ENCODE results near the gene OTUD3. TPM values are rescaled to one million over a fixed set of nuclear protein-coding genes. Genes with fewer than 3 reads are reported as not detected.
"Not testable (repeated sequence)": the region's sequence is repeated elsewhere in the genome, so short reads cannot be mapped to it uniquely, and the experiment has no call there.

OTUD3 gene, protein sequence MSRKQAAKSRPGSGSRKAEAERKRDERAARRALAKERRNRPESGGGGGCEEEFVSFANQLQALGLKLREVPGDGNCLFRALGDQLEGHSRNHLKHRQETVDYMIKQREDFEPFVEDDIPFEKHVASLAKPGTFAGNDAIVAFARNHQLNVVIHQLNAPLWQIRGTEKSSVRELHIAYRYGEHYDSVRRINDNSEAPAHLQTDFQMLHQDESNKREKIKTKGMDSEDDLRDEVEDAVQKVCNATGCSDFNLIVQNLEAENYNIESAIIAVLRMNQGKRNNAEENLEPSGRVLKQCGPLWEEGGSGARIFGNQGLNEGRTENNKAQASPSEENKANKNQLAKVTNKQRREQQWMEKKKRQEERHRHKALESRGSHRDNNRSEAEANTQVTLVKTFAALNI
- total RNA-seq (2014; rRNA removed; shearing (Covaris generic)), result 8.2 and 12.5 TPM in 2 replicates

DNA sequence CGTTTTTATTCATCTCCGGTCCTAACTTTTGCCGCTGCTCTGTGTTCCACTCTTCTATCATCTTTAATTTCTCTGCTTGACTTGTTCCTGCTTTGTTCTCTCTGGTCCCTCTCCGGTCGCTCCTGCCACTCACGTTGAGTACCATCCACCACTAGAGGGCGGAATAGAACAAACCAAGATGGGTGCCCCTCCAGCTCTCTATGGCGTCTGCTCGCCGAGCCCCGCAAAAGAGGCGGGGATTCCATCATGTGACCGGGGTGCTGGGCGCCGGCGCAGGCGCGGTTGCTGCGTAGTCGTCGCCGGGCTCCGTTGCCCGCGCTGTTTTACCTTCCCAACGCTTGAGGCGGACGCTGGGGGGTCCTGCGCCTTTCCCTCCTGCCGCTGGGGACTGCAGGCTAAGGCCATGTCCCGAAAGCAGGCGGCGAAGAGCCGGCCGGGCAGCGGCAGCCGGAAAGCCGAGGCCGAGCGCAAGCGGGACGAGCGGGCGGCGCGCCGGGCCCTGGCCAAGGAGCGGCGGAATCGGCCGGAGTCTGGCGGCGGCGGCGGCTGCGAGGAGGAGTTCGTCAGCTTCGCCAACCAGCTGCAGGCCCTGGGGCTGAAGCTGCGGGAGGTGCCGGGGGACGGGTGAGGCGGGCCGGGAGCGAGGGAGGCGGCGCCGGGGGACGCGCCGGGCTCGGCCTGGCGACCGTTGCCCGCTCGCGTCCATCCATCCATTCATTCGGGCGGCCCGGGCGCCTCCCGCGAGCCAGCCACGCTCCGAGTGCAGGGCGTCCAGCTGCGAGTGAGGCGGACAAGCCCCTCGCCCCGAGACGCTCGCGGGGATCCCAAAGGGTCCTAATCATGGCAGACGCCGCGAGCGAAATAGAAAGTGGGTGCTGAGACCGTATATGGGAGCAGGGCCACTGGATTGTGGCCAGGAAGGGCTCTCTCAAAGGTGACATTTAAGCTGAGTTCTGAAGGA, at the start of gene OTUD3:
Gene OTUD3 (plus strand): TSS at position 285 of the 961 bp plus-strand sequence. CDS start 119 bp downstream, at position 404.
- Histone ChIP-seq H3K27me3 (ENCODE audit: control insufficient read depth, insufficient read depth, low read length) (no peaks in the 10 kb centered on the region), H3K4me3 (ENCODE audit: insufficient read depth, low read depth, low read length) (peak within 1 kb of the TSS; percentile 75), H3K36me3 (replicated peaks; ENCODE audit: control insufficient read depth, insufficient read depth, low read length) (no peaks in the 10 kb centered on the region)
- peak; percentile 96 for DNase-seq

DNA sequence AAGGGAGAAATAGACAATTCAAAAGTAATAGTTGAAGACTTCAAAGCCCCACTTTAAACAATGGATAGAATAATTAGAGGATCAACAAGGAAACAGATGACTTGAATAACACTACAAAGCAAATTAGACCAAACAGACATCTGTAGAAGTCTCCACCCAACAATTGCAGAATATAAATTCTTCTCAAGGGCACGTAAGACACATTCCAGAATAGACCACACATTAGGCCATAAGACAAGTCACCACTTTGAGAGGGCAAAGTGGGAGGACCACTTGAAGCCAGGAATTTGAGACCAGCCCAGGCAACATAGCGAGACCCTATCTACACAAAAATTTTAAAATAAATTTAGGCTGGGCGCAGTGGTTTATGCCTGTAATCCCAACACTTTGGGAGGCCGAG, 46.6 kb upstream of the OTUD3 start:
- DNase-seq, result no peak
- H3K36me3 ChIP-seq (replicated peaks; ENCODE audit: control insufficient read depth, insufficient read depth, low read length), result no peaks in the 10 kb centered on the region

DNA sequence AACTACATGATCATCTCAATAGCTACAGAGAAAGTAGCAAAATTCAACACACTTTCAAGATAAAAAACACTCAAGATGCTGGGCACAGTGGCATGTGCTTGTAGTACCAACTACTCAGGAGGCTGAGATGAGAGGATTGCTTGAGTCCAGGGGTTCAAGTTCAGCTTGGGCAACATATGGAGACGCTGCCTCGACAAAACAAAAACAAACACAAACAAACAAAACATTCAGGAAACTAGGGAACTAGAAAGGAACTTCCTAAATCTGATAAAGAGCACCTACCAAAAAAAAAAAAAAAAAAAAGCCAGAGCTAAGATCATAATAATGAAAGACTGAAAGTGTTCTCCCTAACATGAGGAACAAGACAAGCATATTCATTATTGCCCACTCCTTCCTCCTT, 44.3 kb upstream of the OTUD3 start:
- H3K4me3 ChIP-seq (ENCODE audit: insufficient read depth, low read depth, low read length), result no peak overlapping the region
- no peaks in the 10 kb centered on the region for H3K27me3 ChIP-seq (ENCODE audit: control insufficient read depth, insufficient read depth, low read length)
- no peak for DNase-seq
- no peaks in the 10 kb centered on the region for H3K36me3 ChIP-seq (replicated peaks; ENCODE audit: control insufficient read depth, insufficient read depth, low read length)

More for the DNA sequence above, 46.6 kb upstream of the OTUD3 start:
- Histone ChIP-seq H3K4me3 (ENCODE audit: insufficient read depth, low read depth, low read length) (no peak overlapping the region), H3K27me3 (ENCODE audit: control insufficient read depth, insufficient read depth, low read length) (no peaks in the 10 kb centered on the region)

DNA sequence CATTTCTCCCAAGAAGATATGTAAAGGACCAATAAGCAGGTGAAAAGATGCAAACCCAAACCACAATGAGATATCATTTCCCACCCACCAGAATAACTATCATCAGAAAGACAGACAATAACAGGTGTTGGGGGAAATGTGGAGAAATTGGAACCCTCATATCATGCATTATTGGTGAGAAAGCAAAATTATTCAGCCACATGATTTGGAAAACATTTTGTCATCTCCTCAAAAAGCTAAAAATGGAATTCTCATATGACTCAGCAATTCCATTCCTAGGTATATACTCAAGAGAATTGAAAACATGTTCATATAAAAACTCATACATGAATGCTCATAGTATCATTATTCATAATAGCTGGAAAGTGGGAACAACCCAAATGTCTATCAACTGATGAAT, 42.0 kb upstream of the OTUD3 start:
- Histone ChIP-seq H3K36me3 (replicated peaks; ENCODE audit: control insufficient read depth, insufficient read depth, low read length) (no peaks in the 10 kb centered on the region), H3K27me3 (ENCODE audit: control insufficient read depth, insufficient read depth, low read length) (no peaks in the 10 kb centered on the region), H3K4me3 (ENCODE audit: insufficient read depth, low read depth, low read length) (no peak overlapping the region)
- DNase-seq, result no peak

DNA sequence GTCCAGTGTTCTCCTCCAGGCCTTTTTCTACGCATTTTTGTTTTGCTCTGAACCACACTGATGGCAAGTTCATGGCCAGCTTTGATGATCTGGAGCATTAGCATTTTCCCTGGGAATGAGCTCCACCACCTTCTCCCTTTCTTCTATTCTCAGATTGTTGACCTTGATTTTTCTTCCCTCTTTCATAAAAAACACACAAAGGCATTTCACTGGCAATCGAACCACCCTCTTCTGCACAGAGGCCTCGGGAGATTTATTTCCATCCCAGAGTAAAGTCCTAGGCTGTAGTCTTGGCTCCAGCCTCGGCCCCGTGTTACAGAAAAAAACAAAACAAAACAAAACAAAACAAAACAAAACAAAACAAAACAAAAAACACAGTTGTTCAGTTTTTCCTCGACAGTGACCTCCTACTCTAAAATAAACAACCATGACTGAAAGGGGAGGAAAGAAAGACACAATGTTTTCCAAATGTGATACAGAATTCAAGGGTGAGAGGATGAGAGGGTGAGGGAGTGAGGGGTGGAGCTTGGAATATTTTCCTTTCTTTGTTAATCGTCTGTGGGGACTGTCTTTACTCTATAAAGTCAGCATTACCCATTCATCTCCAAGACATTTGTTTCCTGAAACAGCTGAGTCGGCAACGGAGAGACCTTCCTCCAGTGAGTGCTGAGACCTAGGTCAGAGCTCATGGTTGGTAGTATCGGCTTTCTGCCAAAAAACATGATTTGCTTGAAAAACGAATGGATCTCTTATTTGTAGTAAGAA, 37.3 kb upstream of the OTUD3 start:
- H3K4me3 ChIP-seq (ENCODE audit: insufficient read depth, low read depth, low read length), result no peak overlapping the region
- H3K36me3 ChIP-seq (replicated peaks; ENCODE audit: control insufficient read depth, insufficient read depth, low read length), result no peaks in the 10 kb centered on the region
- no peaks in the 10 kb centered on the region for H3K27me3 ChIP-seq (ENCODE audit: control insufficient read depth, insufficient read depth, low read length)
- no peak for DNase-seq

DNA sequence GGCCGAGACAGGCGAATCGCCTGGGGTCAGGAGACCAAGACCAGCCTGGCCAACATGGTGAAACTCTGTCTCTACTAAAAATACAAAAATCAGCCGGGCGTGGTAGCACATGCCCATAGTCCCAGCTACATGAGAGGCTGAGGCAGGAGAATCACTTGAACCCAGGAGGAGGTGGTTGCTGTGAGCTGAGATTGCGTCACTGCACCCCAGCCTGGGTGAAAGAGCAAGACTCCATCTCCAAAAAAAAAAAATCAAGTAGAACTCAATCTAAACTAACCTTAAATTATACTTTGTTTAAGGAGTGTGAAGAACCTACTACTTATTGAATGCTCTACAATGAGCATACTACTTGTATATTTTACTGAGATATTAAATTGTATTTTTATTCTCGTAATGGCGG, 36.6 kb upstream of the OTUD3 start:
- H3K36me3 ChIP-seq (replicated peaks; ENCODE audit: control insufficient read depth, insufficient read depth, low read length), result no peaks in the 10 kb centered on the region
- DNase-seq, result no peak
- H3K4me3 ChIP-seq (ENCODE audit: insufficient read depth, low read depth, low read length), result no peak overlapping the region
- H3K27me3 ChIP-seq (ENCODE audit: control insufficient read depth, insufficient read depth, low read length), result no peaks in the 10 kb centered on the region; the same call in 1 of the 2 replicates

DNA sequence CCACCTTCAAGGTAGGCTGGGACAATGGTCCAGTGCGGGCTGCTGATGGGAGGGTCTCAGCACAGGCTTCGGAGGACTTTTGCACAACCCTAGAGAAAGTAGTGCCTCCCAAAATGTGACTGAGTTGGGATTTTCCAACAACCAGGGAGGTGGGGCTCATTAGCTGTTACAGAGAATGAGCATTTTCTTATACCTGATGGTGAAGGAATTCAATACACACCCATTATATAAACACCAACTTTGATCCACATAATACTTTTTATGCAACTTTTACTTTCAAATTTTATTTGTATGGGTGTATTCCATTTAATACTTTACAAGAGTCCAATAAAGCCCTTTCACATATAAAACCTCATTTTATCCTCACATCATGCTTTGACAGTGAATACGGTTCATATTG, 35.9 kb upstream of the OTUD3 start:
- Histone ChIP-seq H3K27me3 (ENCODE audit: control insufficient read depth, insufficient read depth, low read length) (no peaks in the 10 kb centered on the region; the same call in 1 of the 2 replicates), H3K4me3 (ENCODE audit: insufficient read depth, low read depth, low read length) (no peak overlapping the region)
- no peak for DNase-seq

DNA sequence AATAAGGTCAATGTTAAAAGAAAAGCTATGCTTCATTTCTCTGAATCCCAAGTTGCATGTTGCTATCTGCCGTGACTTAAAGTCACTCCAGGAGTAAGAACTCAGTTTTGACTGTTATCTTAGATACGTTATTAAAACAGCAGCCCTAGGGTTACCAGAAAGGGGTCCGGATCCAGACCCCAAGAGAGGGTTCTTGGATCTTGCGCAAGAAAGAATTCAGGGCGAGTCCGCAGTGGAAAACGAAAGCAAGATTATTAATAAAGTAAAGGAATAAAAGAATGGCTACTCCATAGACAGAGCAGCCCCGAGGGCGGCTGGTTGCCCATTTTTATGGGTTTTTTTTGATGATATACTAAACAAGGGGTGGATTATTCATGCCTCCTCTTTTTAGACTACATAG, 34.9 kb upstream of the OTUD3 start:
- not testable (repeated sequence) for DNase-seq; H3K36me3 ChIP-seq (replicated peaks; ENCODE audit: control insufficient read depth, insufficient read depth, low read length); H3K4me3 ChIP-seq (ENCODE audit: insufficient read depth, low read depth, low read length); H3K27me3 ChIP-seq (ENCODE audit: control insufficient read depth, insufficient read depth, low read length)

More for the DNA sequence above, 35.9 kb upstream of the OTUD3 start:
- no peaks in the 10 kb centered on the region for H3K36me3 ChIP-seq (replicated peaks; ENCODE audit: control insufficient read depth, insufficient read depth, low read length)

DNA sequence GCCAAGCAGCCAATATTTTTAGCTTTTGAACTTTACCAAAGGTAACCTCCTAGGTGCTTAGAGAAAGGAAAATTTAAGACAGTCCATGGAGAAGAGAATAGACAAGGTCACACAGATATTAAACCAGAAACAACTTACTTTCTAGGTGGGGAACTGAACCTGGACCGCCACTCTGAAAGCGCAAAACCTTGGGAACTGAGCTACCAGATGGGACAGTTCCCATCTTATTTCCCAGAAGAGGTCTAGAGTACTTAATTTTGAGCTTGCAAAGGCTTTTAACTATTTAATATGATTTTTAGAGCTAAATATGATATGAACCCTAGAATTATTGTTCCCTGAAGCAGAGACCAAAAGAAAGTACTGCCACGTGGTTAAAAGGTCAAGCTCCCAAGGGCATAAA, 32.9 kb upstream of the OTUD3 start:
- not testable (repeated sequence) for H3K27me3 ChIP-seq (ENCODE audit: control insufficient read depth, insufficient read depth, low read length); H3K4me3 ChIP-seq (ENCODE audit: insufficient read depth, low read depth, low read length); DNase-seq; H3K36me3 ChIP-seq (replicated peaks; ENCODE audit: control insufficient read depth, insufficient read depth, low read length)

DNA sequence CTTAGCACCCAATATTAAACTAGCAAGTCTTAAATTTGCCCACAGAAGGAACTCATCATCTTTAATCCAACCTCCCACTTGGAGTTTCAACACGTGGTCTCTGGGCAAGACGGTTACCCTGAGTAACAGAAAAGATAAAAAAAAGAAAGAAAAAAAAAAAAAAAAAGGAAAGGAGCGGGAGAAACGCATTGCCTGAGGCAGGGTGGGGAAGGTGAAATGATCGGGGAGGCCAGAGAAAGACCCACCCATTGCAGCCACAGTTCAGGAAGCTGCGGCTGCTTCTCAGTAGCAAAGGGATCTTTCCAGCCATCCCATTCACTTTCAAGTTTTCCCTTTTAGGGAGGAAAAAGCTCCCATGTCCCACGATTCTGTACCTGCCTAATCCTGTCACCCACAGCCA, 32.0 kb upstream of the OTUD3 start:
- H3K36me3 ChIP-seq (replicated peaks; ENCODE audit: control insufficient read depth, insufficient read depth, low read length), result no peaks in the 10 kb centered on the region
- DNase-seq, result no peak
- H3K27me3 ChIP-seq (ENCODE audit: control insufficient read depth, insufficient read depth, low read length), result no peaks in the 10 kb centered on the region; the same call in 1 of the 2 replicates
- H3K4me3 ChIP-seq (ENCODE audit: insufficient read depth, low read depth, low read length), result no peak overlapping the region

DNA sequence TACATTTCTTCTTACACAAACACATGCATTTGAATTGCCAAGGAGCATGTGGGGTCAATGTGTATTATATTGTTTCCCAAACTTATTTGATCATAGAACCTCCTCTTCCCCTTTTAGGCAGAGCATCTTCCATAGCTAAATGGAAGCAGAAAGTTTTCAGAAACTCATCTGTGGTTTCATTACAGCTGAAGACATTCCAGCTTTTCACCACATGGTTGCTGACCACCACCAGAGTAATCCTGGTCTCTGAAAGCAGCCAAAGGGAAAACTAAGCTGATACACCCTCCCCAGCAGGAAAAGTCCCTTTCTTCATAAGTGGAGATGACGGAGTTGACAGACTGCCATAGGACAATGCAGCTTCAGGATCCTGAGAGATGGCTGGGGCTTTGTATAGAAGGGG, 30.2 kb upstream of the OTUD3 start:
- Histone ChIP-seq H3K36me3 (replicated peaks; ENCODE audit: control insufficient read depth, insufficient read depth, low read length) (no peaks in the 10 kb centered on the region), H3K4me3 (ENCODE audit: insufficient read depth, low read depth, low read length) (no peak overlapping the region), H3K27me3 (ENCODE audit: control insufficient read depth, insufficient read depth, low read length) (no peaks in the 10 kb centered on the region; the same call in 1 of the 2 replicates)
- DNase-seq, result no peak

DNA sequence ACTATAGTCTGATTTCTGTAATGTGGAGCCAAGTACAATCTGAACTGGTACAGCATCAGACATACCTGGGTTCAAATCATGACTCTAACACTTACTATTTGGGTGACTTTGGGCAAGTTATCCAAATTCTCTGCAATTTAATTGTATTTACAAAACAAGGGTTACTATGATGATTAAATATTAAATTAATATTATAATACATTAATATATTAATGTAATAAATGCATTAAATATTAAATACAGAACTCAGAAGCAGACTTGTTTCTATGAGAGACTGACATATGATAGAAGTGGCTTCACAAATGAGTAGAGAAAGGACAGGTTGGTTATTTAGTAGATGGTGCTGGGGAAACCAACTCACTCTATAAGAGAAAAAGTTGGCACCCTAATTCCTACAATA, 27.3 kb upstream of the OTUD3 start:
- H3K4me3 ChIP-seq (ENCODE audit: insufficient read depth, low read depth, low read length), result no peak overlapping the region
- DNase-seq, result no peak
- H3K36me3 ChIP-seq (replicated peaks; ENCODE audit: control insufficient read depth, insufficient read depth, low read length), result no peaks in the 10 kb centered on the region
- no peaks in the 10 kb centered on the region; the same call in 1 of the 2 replicates for H3K27me3 ChIP-seq (ENCODE audit: control insufficient read depth, insufficient read depth, low read length)

DNA sequence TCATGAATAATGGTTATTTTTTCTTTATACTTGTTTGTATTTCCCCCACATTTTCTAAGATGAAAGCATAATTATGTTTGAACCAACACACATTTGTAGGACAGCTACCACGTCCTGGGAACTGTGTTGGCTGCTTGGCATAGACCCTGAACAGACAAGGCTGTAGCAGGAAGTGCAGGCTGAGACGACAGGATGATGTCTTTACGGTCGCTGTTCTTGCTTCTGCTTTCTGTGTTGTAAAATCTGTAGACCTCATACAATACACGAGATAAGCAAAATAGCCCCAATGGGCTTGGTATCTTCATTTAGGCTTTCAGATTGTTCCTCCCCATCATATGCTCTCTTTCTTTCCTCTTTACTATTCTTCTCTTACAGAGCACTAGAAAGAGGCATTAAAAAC, 23.3 kb upstream of the OTUD3 start:
- H3K36me3 ChIP-seq (replicated peaks; ENCODE audit: control insufficient read depth, insufficient read depth, low read length), result no peaks in the 10 kb centered on the region

DNA sequence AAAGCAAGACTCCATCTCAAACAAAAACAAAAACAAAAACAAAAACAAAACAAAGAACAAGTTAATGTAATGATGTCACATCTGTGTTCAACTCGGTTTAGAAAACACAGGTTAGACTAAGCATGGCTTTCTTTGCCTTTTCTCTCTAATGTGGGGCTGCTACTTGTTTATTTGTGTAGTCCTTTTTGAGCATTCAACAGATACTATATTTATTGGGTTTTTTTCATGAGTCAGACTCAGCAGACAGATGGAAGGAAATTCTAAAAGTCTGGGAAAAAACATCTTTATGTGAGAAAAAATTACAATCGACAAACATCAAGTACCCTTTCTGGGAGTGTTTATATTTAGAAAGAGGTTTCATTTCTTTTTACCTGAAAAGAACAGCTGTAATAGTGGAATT, 22.3 kb upstream of the OTUD3 start:
- DNase-seq, result no peak

More for the DNA sequence above, 23.3 kb upstream of the OTUD3 start:
- Histone ChIP-seq H3K27me3 (ENCODE audit: control insufficient read depth, insufficient read depth, low read length) (no peaks in the 10 kb centered on the region), H3K4me3 (ENCODE audit: insufficient read depth, low read depth, low read length) (no peak overlapping the region)
- no peak for DNase-seq

More for the DNA sequence above, 22.3 kb upstream of the OTUD3 start:
- Histone ChIP-seq H3K27me3 (ENCODE audit: control insufficient read depth, insufficient read depth, low read length) (no peaks in the 10 kb centered on the region), H3K4me3 (ENCODE audit: insufficient read depth, low read depth, low read length) (no peak overlapping the region), H3K36me3 (replicated peaks; ENCODE audit: control insufficient read depth, insufficient read depth, low read length) (no peaks in the 10 kb centered on the region)
